ENCODE data around the gene ZNF530.

ZNF530 gene

DNA sequence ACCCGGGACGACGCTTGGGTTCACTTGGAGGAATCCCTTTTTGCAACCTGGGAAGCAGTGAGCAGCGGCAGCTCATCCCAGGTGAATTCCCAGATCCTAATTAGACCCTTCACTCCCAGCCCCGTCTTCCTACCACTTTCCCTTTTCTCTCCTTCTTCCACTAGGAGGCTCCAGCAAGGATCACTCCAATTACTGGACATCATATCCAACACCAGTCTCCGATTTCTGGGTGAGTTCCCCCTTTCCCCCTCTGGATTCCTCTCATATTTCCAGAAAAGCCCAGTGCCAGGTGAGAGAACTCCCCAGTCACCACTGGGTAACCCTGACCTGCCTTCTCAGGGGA, 51.9 kb downstream of the ZNF530 start:
- H3K4me3 ChIP-seq (replicated peaks in 1 of 2; ENCODE audit: low read depth in 2 of 2, low read length in 2 of 2) = no peak overlapping the region
- no peak for DNase-seq (ENCODE audit: low read depth in 2 of 2)

DNA sequence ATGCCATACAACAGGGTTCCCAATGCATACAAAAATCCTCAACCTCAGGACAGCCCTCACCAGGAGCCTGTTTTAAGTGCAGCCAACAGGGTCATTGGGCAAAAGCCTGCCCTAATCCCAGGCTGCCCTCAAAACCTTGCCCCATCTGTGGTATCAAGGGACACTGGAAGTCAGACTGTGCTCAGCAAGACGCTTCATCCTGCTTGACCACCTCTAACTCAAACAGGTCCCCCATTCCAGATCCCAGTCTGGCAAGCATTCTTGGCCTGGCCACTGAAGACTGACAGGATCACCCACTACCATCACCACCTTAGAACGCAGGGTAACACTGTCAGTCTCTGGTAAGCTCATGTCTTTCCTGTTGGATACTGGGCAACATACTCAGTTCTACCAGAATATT, 54.0 kb downstream of the ZNF530 start:
- no peak for DNase-seq (ENCODE audit: low read depth in 2 of 2)
- TF ChIP-seq, protein P1, sequence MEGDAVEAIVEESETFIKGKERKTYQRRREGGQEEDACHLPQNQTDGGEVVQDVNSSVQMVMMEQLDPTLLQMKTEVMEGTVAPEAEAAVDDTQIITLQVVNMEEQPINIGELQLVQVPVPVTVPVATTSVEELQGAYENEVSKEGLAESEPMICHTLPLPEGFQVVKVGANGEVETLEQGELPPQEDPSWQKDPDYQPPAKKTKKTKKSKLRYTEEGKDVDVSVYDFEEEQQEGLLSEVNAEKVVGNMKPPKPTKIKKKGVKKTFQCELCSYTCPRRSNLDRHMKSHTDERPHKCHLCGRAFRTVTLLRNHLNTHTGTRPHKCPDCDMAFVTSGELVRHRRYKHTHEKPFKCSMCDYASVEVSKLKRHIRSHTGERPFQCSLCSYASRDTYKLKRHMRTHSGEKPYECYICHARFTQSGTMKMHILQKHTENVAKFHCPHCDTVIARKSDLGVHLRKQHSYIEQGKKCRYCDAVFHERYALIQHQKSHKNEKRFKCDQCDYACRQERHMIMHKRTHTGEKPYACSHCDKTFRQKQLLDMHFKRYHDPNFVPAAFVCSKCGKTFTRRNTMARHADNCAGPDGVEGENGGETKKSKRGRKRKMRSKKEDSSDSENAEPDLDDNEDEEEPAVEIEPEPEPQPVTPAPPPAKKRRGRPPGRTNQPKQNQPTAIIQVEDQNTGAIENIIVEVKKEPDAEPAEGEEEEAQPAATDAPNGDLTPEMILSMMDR (IDR thresholded peaks at IDR 0.05; ENCODE audit: low read depth, low read length) = no peak
- H3K4me3 ChIP-seq (replicated peaks in 1 of 2; ENCODE audit: low read depth in 2 of 2, low read length in 2 of 2) = no peak overlapping the region

More for the DNA sequence above, 51.9 kb downstream of the ZNF530 start:
- TF ChIP-seq, protein P1 (IDR thresholded peaks at IDR 0.05; ENCODE audit: low read depth, low read length) = no peak

DNA sequence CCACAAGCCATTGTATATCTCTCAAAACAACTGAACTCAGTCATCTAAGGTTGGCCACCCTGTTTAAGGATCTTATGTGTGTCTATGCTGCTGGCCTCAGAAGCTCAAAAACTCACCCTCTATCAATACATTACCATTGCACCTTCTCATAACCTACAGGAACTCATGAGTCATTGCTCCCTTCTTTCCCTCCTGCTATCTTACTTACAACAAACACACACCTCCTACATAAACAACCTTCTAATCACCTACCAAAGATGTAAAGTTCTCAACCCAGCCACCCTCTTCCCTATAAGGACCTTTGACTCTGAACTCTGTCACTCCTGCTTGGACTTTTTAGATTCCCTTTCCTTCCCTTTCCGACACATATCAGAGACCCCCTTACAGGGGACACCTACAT, 55.8 kb downstream of the ZNF530 start:
- no peak overlapping the region for H3K4me3 ChIP-seq (replicated peaks in 1 of 2; ENCODE audit: low read depth in 2 of 2, low read length in 2 of 2)
- TF ChIP-seq, protein P1 (IDR thresholded peaks at IDR 0.05; ENCODE audit: low read depth, low read length) = no peak
- no peak for DNase-seq (ENCODE audit: low read depth in 2 of 2)

DNA sequence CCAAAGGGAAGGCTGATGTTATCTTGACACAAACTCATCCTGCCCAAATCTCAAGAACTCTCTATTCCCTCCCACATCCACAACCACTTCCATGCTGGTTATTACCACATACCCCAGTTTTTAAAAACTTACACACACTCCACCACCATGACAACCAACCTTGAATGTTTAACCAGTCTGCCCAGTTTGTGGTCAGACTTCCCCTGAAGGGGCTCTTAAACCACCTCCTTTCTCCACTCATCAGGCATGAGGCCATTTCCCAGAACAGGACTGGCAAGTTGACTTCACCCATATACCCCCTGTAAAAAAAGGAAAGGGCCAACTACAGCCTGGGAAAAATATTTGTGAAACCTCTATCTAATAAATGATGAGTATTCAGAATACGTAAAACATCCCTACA, 56.7 kb downstream of the ZNF530 start:
- no peak for DNase-seq (ENCODE audit: low read depth in 2 of 2)
- H3K4me3 ChIP-seq (replicated peaks in 1 of 2; ENCODE audit: low read depth in 2 of 2, low read length in 2 of 2) = no peak overlapping the region
- TF ChIP-seq, protein P1 (IDR thresholded peaks at IDR 0.05; ENCODE audit: low read depth, low read length) = no peak
